ENCODE measurements around the gene ANKRD42. TPM values are rescaled to one million over a fixed set of nuclear protein-coding genes. Genes with fewer than 3 reads are reported as not detected.

ANKRD42 gene
- polyA plus RNA-seq, 1 of the 3 experiments (the other 2 are of a cell fraction) = 13.3 TPM

DNA sequence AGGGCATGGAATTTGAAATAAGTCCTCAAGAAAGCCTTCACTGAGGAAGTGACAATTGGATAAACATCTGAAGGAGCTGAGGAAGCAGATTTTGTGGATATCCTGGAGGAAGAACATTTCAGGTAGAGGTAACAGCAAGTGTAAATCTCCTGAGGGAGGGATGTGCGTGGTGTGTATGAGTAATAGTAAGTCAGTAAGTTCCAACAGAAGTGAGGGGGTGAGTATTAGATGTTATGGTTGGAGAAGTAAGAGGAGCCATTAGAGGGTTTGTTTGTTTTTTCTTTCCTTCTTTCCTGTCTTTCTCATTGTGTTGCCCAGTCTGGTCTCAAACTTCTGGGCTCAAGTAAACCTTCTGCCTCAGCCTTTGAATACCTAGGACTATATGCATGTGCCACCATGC is 29.0 kb downstream of the ANKRD42 start (continued):
- TF ChIP-seq, protein P1, sequence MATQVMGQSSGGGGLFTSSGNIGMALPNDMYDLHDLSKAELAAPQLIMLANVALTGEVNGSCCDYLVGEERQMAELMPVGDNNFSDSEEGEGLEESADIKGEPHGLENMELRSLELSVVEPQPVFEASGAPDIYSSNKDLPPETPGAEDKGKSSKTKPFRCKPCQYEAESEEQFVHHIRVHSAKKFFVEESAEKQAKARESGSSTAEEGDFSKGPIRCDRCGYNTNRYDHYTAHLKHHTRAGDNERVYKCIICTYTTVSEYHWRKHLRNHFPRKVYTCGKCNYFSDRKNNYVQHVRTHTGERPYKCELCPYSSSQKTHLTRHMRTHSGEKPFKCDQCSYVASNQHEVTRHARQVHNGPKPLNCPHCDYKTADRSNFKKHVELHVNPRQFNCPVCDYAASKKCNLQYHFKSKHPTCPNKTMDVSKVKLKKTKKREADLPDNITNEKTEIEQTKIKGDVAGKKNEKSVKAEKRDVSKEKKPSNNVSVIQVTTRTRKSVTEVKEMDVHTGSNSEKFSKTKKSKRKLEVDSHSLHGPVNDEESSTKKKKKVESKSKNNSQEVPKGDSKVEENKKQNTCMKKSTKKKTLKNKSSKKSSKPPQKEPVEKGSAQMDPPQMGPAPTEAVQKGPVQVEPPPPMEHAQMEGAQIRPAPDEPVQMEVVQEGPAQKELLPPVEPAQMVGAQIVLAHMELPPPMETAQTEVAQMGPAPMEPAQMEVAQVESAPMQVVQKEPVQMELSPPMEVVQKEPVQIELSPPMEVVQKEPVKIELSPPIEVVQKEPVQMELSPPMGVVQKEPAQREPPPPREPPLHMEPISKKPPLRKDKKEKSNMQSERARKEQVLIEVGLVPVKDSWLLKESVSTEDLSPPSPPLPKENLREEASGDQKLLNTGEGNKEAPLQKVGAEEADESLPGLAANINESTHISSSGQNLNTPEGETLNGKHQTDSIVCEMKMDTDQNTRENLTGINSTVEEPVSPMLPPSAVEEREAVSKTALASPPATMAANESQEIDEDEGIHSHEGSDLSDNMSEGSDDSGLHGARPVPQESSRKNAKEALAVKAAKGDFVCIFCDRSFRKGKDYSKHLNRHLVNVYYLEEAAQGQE (IDR thresholded peaks at IDR 0.05; ENCODE audit: low read depth, low read length) = no peak
- TF ChIP-seq RCOR1 (IDR thresholded peaks at IDR 0.05; ENCODE audit: low read length) (no peak), ZBTB33 (IDR thresholded peaks at IDR 0.05; ENCODE audit: borderline replicate concordance, low read depth) (no peak), CTCF (IDR thresholded peaks at IDR 0.05) (no peak), SIN3A (IDR thresholded peaks at IDR 0.05; ENCODE audit: borderline replicate concordance, low read depth, low read length) (no peak), TAF1 (IDR thresholded peaks at IDR 0.05; ENCODE audit: borderline replicate concordance, low read depth, low read length) (no peak), YY1 (IDR thresholded peaks at IDR 0.05; ENCODE audit: low read depth) (no peak), GABPA (IDR thresholded peaks at IDR 0.05; ENCODE audit: low read depth) (no peak)

GRCh38 chr11:83223457-83223856 is 29.9 kb downstream of the ANKRD42 start:
- Histone ChIP-seq H3K9ac (no peak overlapping the region), H3K79me2 (ENCODE audit: insufficient read depth) (no peaks in the 10 kb centered on the region), H3F3A (replicated peaks; ENCODE audit: insufficient read depth) (no peaks in the 10 kb centered on the region), H3K36me3 (replicated peaks in 1 of 2; ENCODE audit: control insufficient read depth in 1 of 2, insufficient read depth in 2 of 2, low read length in 1 of 2) (no peaks in the 10 kb centered on the region), H3K9me2 (no peaks in the 10 kb centered on the region), H4K20me1 (ENCODE audit: insufficient read depth) (no peaks in the 10 kb centered on the region), H3K4me2 (no peak overlapping the region), H3K4me1 (ENCODE audit: control insufficient read depth in 1 of 2, insufficient read depth in 2 of 2, low read depth in 1 of 2, low read length in 1 of 2) (no peaks in the 10 kb centered on the region), H3K27me3 (ENCODE audit: insufficient read depth) (no peaks in the 10 kb centered on the region), H3K4me3 (ENCODE audit: low read depth in 2 of 2, low read length in 1 of 2) (no peak overlapping the region), H2AFZ (ENCODE audit: low read depth) (no peak overlapping the region), H3K9me3 (no peaks in the 10 kb centered on the region), H3K27ac (ENCODE audit: low read depth in 2 of 2, low read length in 1 of 2) (no peak overlapping the region)
- no peak for DNase-seq
- ChIA-PET POLR2A (no interaction called here), CTCF (interaction anchor here (0.6 to 1.0 kb wide), 3 partner anchors 26 to 915 kb away, joined by 3 to 4 read pairs (median 3); no protein-coding TSS in a partner anchor)
- TF ChIP-seq FOXM1 (IDR thresholded peaks at IDR 0.05; ENCODE audit: low read depth) (no peak), ZBTB33 (IDR thresholded peaks at IDR 0.05; ENCODE audit: borderline replicate concordance, low read depth) (no peak), MEF2A (IDR thresholded peaks at IDR 0.05; ENCODE audit: borderline replicate concordance, low read depth) (no peak), USF1 (IDR thresholded peaks at IDR 0.05; ENCODE audit: borderline replicate concordance, low read depth) (no peak)
- TF ChIP-seq, protein P1 (IDR thresholded peaks at IDR 0.05; ENCODE audit: low read depth, low read length) = no peak
- 91% methylated on average over 2 of the region's 2 CpGs for WGBS (ENCODE audit: low lambda C conversion rate)
